IMR-90 (cell line): ENCODE results near the gene LARGE2. TPM values are rescaled to one million over a fixed set of nuclear protein-coding genes. Genes with fewer than 3 reads are reported as not detected.

Source experiments
- ATAC-seq: fragments of 200-7000 bp; cut with Tn5 transposase; 2 replicates; pipeline ENCODE4 v1.9.1; 2020; ENCODE audit warnings: low read depth, mild to moderate bottlenecking, moderate library complexity
- BruUV-seq: library from RNA; stranded (reverse); fragments of 400-500 nt; replicated peaks from 2 replicates; lab custom pipeline; 2021; lab: Mats Ljungman, UMichigan
- CTCF ChIA-PET: fragments of 300-600 bp; formaldehyde crosslinking; extraction: SDS; loops from one replicate; lab custom pipeline; 2021; ENCODE audit warnings: antibody characterized with exemption; lab: Yijun Ruan, JAX
- POLR2A ChIA-PET: fragments of 300-600 bp; sonication (Branson Sonifier 250); formaldehyde crosslinking; loops from one replicate; lab custom pipeline; 2022; ENCODE audit warnings: antibody characterized with exemption; ENCODE audit not compliant: unreplicated experiment; lab: Charles Lee
- DNase-seq: peaks from one replicate; pipeline ENCODE4 v3.0.0; 2013
- H2AFZ ChIP-seq: replicated peaks from 2 replicates; pipeline ENCODE3; 2013; ENCODE audit warnings: low read length, mild to moderate bottlenecking; ENCODE audit not compliant: poor library complexity
- H2AK5ac ChIP-seq: 2 replicates; pipeline ENCODE4 v1.6.1; 2013; ENCODE audit warnings: low read depth, low read length, inconsistent platforms
- H2AK9ac ChIP-seq: replicated peaks from 2 replicates; pipeline ENCODE3; 2013; ENCODE audit warnings: mild to moderate bottlenecking, low read depth, low read length, moderate library complexity; ENCODE audit not compliant: poor library complexity
- H2BK120ac ChIP-seq: 2 replicates; pipeline ENCODE4 v1.6.1; 2013; ENCODE audit warnings: low read depth, low read length, inconsistent platforms
- H2BK15ac ChIP-seq: 3 replicates; pipeline ENCODE4 v1.6.1; 2013; ENCODE audit warnings: low read depth, low read length, inconsistent platforms
- H2BK20ac ChIP-seq: 2 replicates; pipeline ENCODE4 v1.6.1; 2013; ENCODE audit warnings: low read depth, mild to moderate bottlenecking, inconsistent platforms, low read length, moderate library complexity
- H2BK5ac ChIP-seq: 2 replicates; pipeline ENCODE4 v1.6.1; 2013; ENCODE audit warnings: mild to moderate bottlenecking, low read depth, low read length, inconsistent platforms; ENCODE audit not compliant: poor library complexity, severe bottlenecking
- H3K14ac ChIP-seq: replicated peaks from 2 replicates; pipeline ENCODE4 v1.6.1; 2013; ENCODE audit warnings: low read depth, low read length, inconsistent platforms
- H3K18ac ChIP-seq: 2 replicates; pipeline ENCODE4 v1.6.1; 2013; ENCODE audit warnings: low read depth, low read length, control low read depth
- H3K23ac ChIP-seq: 2 replicates; pipeline ENCODE4 v1.6.1; 2013; ENCODE audit warnings: low read depth, low read length, inconsistent platforms
- H3K27ac ChIP-seq: 2 replicates; pipeline ENCODE4 v1.5.1; 2013; ENCODE audit warnings: mild to moderate bottlenecking, control low read depth, low read length; ENCODE audit not compliant: insufficient read depth
- H3K27me3 ChIP-seq: 2 replicates; pipeline ENCODE4 v1.6.1; 2013; ENCODE audit warnings: low read length; ENCODE audit not compliant: control insufficient read depth, insufficient read depth
- H3K36me3 ChIP-seq: 2 replicates; pipeline ENCODE4 v1.6.1; 2013; ENCODE audit warnings: low read length, mixed read lengths; ENCODE audit not compliant: control insufficient read depth, insufficient read depth
- H3K4ac ChIP-seq: 2 replicates; pipeline ENCODE4 v1.6.1; 2013; ENCODE audit warnings: low read depth, low read length, inconsistent platforms
- H3K4me1 ChIP-seq: 2 replicates; pipeline ENCODE4 v1.6.1; 2013; ENCODE audit warnings: low read length, mixed read lengths; ENCODE audit not compliant: control insufficient read depth, insufficient read depth
- H3K4me2 ChIP-seq: 2 replicates; pipeline ENCODE4 v1.6.1; 2013; ENCODE audit warnings: low read depth, mild to moderate bottlenecking, control low read depth, low read length, moderate library complexity
- H3K4me3 ChIP-seq: 2 replicates; pipeline ENCODE4 v1.5.1; 2013; ENCODE audit warnings: low read depth, mild to moderate bottlenecking, control low read depth, low read length, moderate library complexity; ENCODE audit not compliant: insufficient read depth
- H3K56ac ChIP-seq: 2 replicates; pipeline ENCODE4 v1.6.1; 2013; ENCODE audit warnings: low read length, inconsistent platforms; ENCODE audit not compliant: insufficient read depth; ENCODE audit errors: extremely low read depth
- H3K79me1 ChIP-seq, 2 experiments: 2 replicates each; pipeline ENCODE4 v1.6.1; 2013; ENCODE audit warnings: low read length in 2 of 2, inconsistent platforms in 1 of 2, low read depth in 1 of 2
- H3K9ac ChIP-seq: 2 replicates; pipeline ENCODE4 v1.6.1; 2013; ENCODE audit warnings: low read depth, low read length, control low read depth
- H3K9me1 ChIP-seq: 2 replicates; pipeline ENCODE4 v1.6.1; 2013; ENCODE audit warnings: low read length, inconsistent platforms; ENCODE audit not compliant: insufficient read depth
- H3K9me3 ChIP-seq: 2 replicates; pipeline ENCODE4 v1.6.1; 2013; ENCODE audit warnings: low read length; ENCODE audit not compliant: control insufficient read depth, insufficient read depth
- H4K20me1 ChIP-seq: 2 replicates; pipeline ENCODE4 v1.6.1; 2013; ENCODE audit warnings: low read length, inconsistent platforms; ENCODE audit not compliant: insufficient read depth
- H4K5ac ChIP-seq: 2 replicates; pipeline ENCODE4 v1.6.1; 2013; ENCODE audit warnings: mild to moderate bottlenecking, low read depth, low read length, control low read depth
- H4K8ac ChIP-seq, 2 experiments: 2 replicates each; pipeline ENCODE4 v1.6.1; 2013; ENCODE audit warnings: low read depth in 2 of 2, low read length in 2 of 2, control low read depth in 1 of 2, inconsistent platforms in 1 of 2
- H4K91ac ChIP-seq: 2 replicates; pipeline ENCODE4 v1.6.1; 2013; ENCODE audit warnings: low read depth, low read length, inconsistent platforms; ENCODE audit not compliant: insufficient read depth
- BHLHE40 ChIP-seq: fragments of 150-350 bp; IDR thresholded peaks from 2 replicates; pipeline ENCODE4 v1.6.1; 2016; ENCODE audit warnings: mild to moderate bottlenecking, low read depth, low read length
- CEBPB ChIP-seq: IDR thresholded peaks from 2 replicates; pipeline ENCODE4 v1.6.1; 2012; ENCODE audit warnings: low read depth, low read length, improper control_type of control experiment
- CHD1 ChIP-seq: IDR thresholded peaks from 2 replicates; pipeline ENCODE4 v1.6.1; 2012; ENCODE audit warnings: low read depth, low read length, improper control_type of control experiment
- FOS ChIP-seq: fragments of 150-350 bp; IDR thresholded peaks from 2 replicates; pipeline ENCODE4 v1.6.1; 2016; ENCODE audit warnings: low read depth, low read length
- MAZ ChIP-seq: IDR thresholded peaks from 2 replicates; pipeline ENCODE4 v1.6.1; 2012; ENCODE audit warnings: low read depth, mild to moderate bottlenecking, low read length, improper control_type of control experiment, moderate library complexity, borderline replicate concordance
- POLR2A ChIP-seq: IDR thresholded peaks from 2 replicates; pipeline ENCODE4 v1.6.1; 2012; ENCODE audit warnings: mild to moderate bottlenecking, low read depth, low read length
- RAD21 ChIP-seq: IDR thresholded peaks from 2 replicates; pipeline ENCODE4 v1.6.1; 2012; ENCODE audit warnings: low read length, improper control_type of control experiment
- RCOR1 ChIP-seq: IDR thresholded peaks from 2 replicates; pipeline ENCODE4 v1.6.1; 2012; ENCODE audit warnings: mild to moderate bottlenecking, low read length, improper control_type of control experiment; ENCODE audit not compliant: insufficient replicate concordance
- RFX5 ChIP-seq: IDR thresholded peaks from 2 replicates; pipeline ENCODE4 v1.8.0; 2012; ENCODE audit warnings: low read depth, mild to moderate bottlenecking, low read length, moderate library complexity
- SMC3 ChIP-seq: fragments of 150-350 bp; IDR thresholded peaks from 2 replicates; pipeline ENCODE4 v1.6.1; 2016; ENCODE audit warnings: low read depth, mild to moderate bottlenecking, antibody characterized with exemption, low read length, moderate library complexity
- USF2 ChIP-seq: fragments of 150-350 bp; IDR thresholded peaks from 2 replicates; pipeline ENCODE4 v1.6.1; 2017; ENCODE audit warnings: mild to moderate bottlenecking, antibody characterized with exemption, low read length, low read depth
- WGBS, 2 experiments: methylation state at CpG; one replicate each; pipeline versions ENCODE4 v1.1.5 to v1.1.7; 2013; ENCODE audit warnings: missing lambda C conversion rate in 2 of 2; ENCODE audit not compliant: insufficient read length in 1 of 2; ENCODE audit errors: extremely low coverage in 2 of 2; 5-methylcytosine and 5-hydroxymethylcytosine counted together
- dilution Hi-C: fragments of 300-500 bp; cut with HindIII; formaldehyde crosslinking; loops from one replicate; pipeline ENCODE4 v1.14.3; 2018; ENCODE audit warnings: low sequenced_read_pairs; ENCODE audit not compliant: unreplicated experiment
- in situ Hi-C: fragments of 300-500 bp; cut with MboI; formaldehyde crosslinking; loops from 3 replicates; pipeline ENCODE4 v1.14.3; 2019; ENCODE audit warnings: low sequenced_read_pairs, inconsistent platforms, mixed read lengths
- intact Hi-C: fragments of 100-400 bp; cut with micrococcal nuclease; formaldehyde crosslinking; loops from 2 replicates; pipeline ENCODE4 v1.10.0; 2022
- polyA plus RNA-seq, 3 experiments: library from polyadenylated mRNA; depleted of rRNA; stranded (reverse); fragments of >200 nt; gene quantifications; 2 replicates each; pipeline ENCODE4 v1.2.3, GENCODE V29; 2012; ENCODE audit warnings: low replicate concordance in 1 of 3
- total RNA-seq: library from RNA; depleted of rRNA; stranded (reverse); fragments of >200 nt; gene quantifications from 2 replicates; pipeline ENCODE4 v1.2.3, GENCODE V29; 2012
- TF ChIP-seq, protein P1 (sequence below): conservative IDR thresholded peaks from 2 replicates; pipeline ENCODE4 v1.5.1; 2012; ENCODE audit warnings: mild to moderate bottlenecking, low read depth, low read length, improper control_type of control experiment
- TF ChIP-seq, protein P2 (sequence below): fragments of 150-350 bp; IDR thresholded peaks from 2 replicates; pipeline ENCODE4 v1.6.1; 2016; ENCODE audit warnings: low read depth, mild to moderate bottlenecking, low read length, moderate library complexity, borderline replicate concordance

The LARGE2 gene
- total and polyA plus RNA-seq, 2 of the 4 experiments (the other 2 are of a cell fraction) = 0.03 TPM; not detected in 1

GRCh38 chr11:45899448-45900174 is 22.8 kb upstream of the LARGE2 start:
- Histone ChIP-seq H3K4me3 (peak overlapping the region; percentile 49), H2AK5ac (peak overlapping the region; percentile 50; the same call in 1 of the 2 replicates), H2BK15ac (peak overlapping the region; percentile 85; the same call in 1 of the 3 replicates), H4K20me1 (peaks cover 19% of the 10 kb centered on the region), H2AFZ (peak overlapping the region; percentile 96), H2BK20ac (no peak overlapping the region; the same call in 1 of the 2 replicates), H3K23ac (peak overlapping the region; percentile 84), H2BK120ac (peak overlapping the region; percentile 96), H3K9ac (peak overlapping the region; percentile 64; the same call in 1 of the 2 replicates), H3K18ac (no peak overlapping the region; the same call in 1 of the 2 replicates), H3K4me2 (peak overlapping the region; percentile 49), H3K56ac (peak overlapping the region; percentile 30; the same call in 1 of the 2 replicates), H3K27ac (peak overlapping the region; percentile 89), H4K5ac (no peak overlapping the region), H3K36me3 (peaks cover 13% of the 10 kb centered on the region), H4K8ac (peak overlapping the region in 1 of 2 experiments; percentile 79; a peak in 1 of 4 replicates), H4K91ac (peak overlapping the region; percentile 61; the same call in 1 of the 2 replicates), H3K4ac (peak overlapping the region; percentile 72), H2AK9ac (peak overlapping the region; percentile 93), H3K4me1 (peaks cover 7% of the 10 kb centered on the region; the same call in 1 of the 2 replicates), H3K27me3 (peaks cover 24% of the 10 kb centered on the region), H3K14ac (no peak overlapping the region; the same call in 1 of the 2 replicates), H3K79me1 (peaks cover 0 to 4% of the 10 kb centered on the region in 2 experiments; a peak in 1 of 4 replicates), H3K9me1 (no peaks in the 10 kb centered on the region; the same call in 1 of the 2 replicates), H2BK5ac (peak overlapping the region; percentile 87), H3K9me3 (no peaks in the 10 kb centered on the region)
- 0% methylated on average over 30 of the region's 62 CpGs; no CpG with 5 or more reads in 1 of the 2 experiments for WGBS, 2 experiments
- peak; percentile 23; the same call in 1 of the 2 replicates for TF ChIP-seq FOS
- TF ChIP-seq, protein P1, sequence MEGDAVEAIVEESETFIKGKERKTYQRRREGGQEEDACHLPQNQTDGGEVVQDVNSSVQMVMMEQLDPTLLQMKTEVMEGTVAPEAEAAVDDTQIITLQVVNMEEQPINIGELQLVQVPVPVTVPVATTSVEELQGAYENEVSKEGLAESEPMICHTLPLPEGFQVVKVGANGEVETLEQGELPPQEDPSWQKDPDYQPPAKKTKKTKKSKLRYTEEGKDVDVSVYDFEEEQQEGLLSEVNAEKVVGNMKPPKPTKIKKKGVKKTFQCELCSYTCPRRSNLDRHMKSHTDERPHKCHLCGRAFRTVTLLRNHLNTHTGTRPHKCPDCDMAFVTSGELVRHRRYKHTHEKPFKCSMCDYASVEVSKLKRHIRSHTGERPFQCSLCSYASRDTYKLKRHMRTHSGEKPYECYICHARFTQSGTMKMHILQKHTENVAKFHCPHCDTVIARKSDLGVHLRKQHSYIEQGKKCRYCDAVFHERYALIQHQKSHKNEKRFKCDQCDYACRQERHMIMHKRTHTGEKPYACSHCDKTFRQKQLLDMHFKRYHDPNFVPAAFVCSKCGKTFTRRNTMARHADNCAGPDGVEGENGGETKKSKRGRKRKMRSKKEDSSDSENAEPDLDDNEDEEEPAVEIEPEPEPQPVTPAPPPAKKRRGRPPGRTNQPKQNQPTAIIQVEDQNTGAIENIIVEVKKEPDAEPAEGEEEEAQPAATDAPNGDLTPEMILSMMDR = no peak
- no peak for TF ChIP-seq RFX5
- 0 out of 2 replicates have a peak, but pooled peaks have one; percentile 2 for TF ChIP-seq RAD21
- TF ChIP-seq POLR2A = no peak
- peak; percentile 27; the same call in 1 of the 2 replicates for TF ChIP-seq CEBPB
- no peak for TF ChIP-seq RCOR1
- TF ChIP-seq, protein P2, sequence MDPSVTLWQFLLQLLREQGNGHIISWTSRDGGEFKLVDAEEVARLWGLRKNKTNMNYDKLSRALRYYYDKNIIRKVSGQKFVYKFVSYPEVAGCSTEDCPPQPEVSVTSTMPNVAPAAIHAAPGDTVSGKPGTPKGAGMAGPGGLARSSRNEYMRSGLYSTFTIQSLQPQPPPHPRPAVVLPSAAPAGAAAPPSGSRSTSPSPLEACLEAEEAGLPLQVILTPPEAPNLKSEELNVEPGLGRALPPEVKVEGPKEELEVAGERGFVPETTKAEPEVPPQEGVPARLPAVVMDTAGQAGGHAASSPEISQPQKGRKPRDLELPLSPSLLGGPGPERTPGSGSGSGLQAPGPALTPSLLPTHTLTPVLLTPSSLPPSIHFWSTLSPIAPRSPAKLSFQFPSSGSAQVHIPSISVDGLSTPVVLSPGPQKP = no peak
- 0 out of 2 replicates have a peak, but pooled peaks have one; percentile 5 for TF ChIP-seq USF2
- TF ChIP-seq CHD1 = peak; percentile 95; the same call in 1 of the 2 replicates
- TF ChIP-seq BHLHE40 = peak; percentile 96
- TF ChIP-seq MAZ = peak; percentile 49; the same call in 1 of the 2 replicates
- no peak for TF ChIP-seq SMC3
- in situ Hi-C loops = no loop called here
- dilution Hi-C loops = no loop called here
- peak; percentile 90 for ATAC-seq
- BruUV-seq = no TSS peak
- intact Hi-C loops = no loop called here
- peak; percentile 90 for DNase-seq
- POLR2A ChIA-PET = no interaction called here
- CTCF ChIA-PET = interaction anchor here (1.3 kb wide), 1 partner anchor 27 kb away, joined by 3 read pairs; no protein-coding TSS in a partner anchor
